ENCODE results near the gene KCNH3. TPM values are rescaled to one million over a fixed set of nuclear protein-coding genes. Genes with fewer than 3 reads are reported as not detected.

KCNH3 gene
- total and polyA plus RNA-seq, 2 of the 13 experiments (the other 11 are each of a cell fraction or from before 2014, with no cell fraction given) = 0.01 to 0.07 TPM

GRCh38 chr12:49543221-49543913 lies 4.5 kb downstream of the KCNH3 start (continued):
- TF ChIP-seq SMYD3 (CRISPR knock-in tag; IDR thresholded peaks at IDR 0.05) = no peak
- no peak for TF ChIP-seq PHF5A (CRISPR knock-in tag; IDR thresholded peaks at IDR 0.05; ENCODE audit: low read depth, unreplicated experiment)
- no peak for TF ChIP-seq GFI1 (CRISPR knock-in tag; IDR thresholded peaks at IDR 0.05; ENCODE audit: borderline replicate concordance)
- no peak for TF ChIP-seq HMGXB3 (CRISPR knock-in tag; IDR thresholded peaks at IDR 0.05; ENCODE audit: borderline replicate concordance)
- TF ChIP-seq ONECUT2 (CRISPR knock-in tag; IDR thresholded peaks at IDR 0.05) = no peak
- no peak for TF ChIP-seq ZBED4 (CRISPR knock-in tag; IDR thresholded peaks at IDR 0.05; ENCODE audit: borderline replicate concordance)
- TF ChIP-seq MAZ (IDR thresholded peaks at IDR 0.05; ENCODE audit: borderline replicate concordance, low read depth, low read length) = no peak
- no peak for TF ChIP-seq MAZ (CRISPR knock-in tag; IDR thresholded peaks at IDR 0.05; ENCODE audit: low read depth)
- no peak for TF ChIP-seq KLF9 (CRISPR knock-in tag; IDR thresholded peaks at IDR 0.05; ENCODE audit: low read depth)
- 0 out of 2 replicates have a peak, but pooled peaks have one; percentile 20 for TF ChIP-seq MLX (CRISPR knock-in tag; IDR thresholded peaks at IDR 0.05)
- peak; percentile 29; the same call in 1 of the 2 replicates for TF ChIP-seq HNF4A (CRISPR knock-in tag; IDR thresholded peaks at IDR 0.05)
- no peak; the same call in 1 of the 2 replicates for TF ChIP-seq PRDM10 (CRISPR knock-in tag; IDR thresholded peaks at IDR 0.05; ENCODE audit: low read depth)
- TF ChIP-seq RARA (CRISPR knock-in tag; IDR thresholded peaks at IDR 0.05) = peak; percentile 36; the same call in 1 of the 2 replicates
- TF ChIP-seq, protein P1, sequence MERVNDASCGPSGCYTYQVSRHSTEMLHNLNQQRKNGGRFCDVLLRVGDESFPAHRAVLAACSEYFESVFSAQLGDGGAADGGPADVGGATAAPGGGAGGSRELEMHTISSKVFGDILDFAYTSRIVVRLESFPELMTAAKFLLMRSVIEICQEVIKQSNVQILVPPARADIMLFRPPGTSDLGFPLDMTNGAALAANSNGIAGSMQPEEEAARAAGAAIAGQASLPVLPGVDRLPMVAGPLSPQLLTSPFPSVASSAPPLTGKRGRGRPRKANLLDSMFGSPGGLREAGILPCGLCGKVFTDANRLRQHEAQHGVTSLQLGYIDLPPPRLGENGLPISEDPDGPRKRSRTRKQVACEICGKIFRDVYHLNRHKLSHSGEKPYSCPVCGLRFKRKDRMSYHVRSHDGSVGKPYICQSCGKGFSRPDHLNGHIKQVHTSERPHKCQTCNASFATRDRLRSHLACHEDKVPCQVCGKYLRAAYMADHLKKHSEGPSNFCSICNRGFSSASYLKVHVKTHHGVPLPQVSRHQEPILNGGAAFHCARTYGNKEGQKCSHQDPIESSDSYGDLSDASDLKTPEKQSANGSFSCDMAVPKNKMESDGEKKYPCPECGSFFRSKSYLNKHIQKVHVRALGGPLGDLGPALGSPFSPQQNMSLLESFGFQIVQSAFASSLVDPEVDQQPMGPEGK (CRISPR knock-in tag; IDR thresholded peaks at IDR 0.05) = peak; percentile 49; the same call in 1 of the 2 replicates

Data from HepG2 (cell line).